ENCODE data around the gene MVP. TPM values are rescaled to one million over a fixed set of nuclear protein-coding genes. Genes with fewer than 3 reads are reported as not detected.
"Not testable (repeated sequence)": the region's sequence is repeated elsewhere in the genome, so short reads cannot be mapped to it uniquely, and the experiment has no call there.

Gene MVP
- total RNA-seq, 2 donors from 2014 or later, result 3.0 to 8.0 TPM

DNA sequence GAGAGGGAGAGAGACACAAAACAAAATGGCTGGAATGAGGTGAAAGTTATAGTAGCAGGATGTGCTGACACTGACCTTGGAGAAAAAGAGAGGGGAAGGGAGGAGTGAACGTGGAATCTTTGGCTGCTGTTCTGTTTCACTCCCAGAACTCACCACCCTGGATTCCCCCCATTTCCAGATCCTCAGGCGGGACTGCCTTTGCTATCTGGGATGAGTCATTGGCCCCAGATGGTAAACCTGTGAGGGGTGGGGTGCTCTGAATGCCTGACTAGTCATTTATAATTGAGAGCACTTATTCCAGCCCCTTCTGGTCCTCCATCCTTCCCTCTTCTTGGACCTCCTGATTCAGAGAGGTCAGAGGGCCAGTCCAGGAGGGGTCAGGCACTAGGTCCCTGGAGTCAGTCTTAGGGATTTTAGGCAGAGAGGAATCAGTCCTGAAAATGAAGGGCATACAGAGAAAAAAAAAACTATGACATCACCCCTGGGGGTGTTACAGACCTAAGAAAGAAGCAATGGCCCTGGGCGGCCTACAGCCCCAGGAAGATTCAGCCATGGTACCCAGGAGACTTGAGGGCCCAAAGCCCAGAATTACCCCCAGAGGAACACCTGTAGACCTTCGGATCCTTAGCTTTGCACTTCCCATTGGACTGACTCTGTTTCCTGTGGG, 44.4 kb upstream of the MVP start:
- TF ChIP-seq, protein P1, sequence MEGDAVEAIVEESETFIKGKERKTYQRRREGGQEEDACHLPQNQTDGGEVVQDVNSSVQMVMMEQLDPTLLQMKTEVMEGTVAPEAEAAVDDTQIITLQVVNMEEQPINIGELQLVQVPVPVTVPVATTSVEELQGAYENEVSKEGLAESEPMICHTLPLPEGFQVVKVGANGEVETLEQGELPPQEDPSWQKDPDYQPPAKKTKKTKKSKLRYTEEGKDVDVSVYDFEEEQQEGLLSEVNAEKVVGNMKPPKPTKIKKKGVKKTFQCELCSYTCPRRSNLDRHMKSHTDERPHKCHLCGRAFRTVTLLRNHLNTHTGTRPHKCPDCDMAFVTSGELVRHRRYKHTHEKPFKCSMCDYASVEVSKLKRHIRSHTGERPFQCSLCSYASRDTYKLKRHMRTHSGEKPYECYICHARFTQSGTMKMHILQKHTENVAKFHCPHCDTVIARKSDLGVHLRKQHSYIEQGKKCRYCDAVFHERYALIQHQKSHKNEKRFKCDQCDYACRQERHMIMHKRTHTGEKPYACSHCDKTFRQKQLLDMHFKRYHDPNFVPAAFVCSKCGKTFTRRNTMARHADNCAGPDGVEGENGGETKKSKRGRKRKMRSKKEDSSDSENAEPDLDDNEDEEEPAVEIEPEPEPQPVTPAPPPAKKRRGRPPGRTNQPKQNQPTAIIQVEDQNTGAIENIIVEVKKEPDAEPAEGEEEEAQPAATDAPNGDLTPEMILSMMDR (conservative IDR thresholded peaks at IDR 0.05), result no peak
- Histone ChIP-seq H3K27ac (ENCODE audit: low read depth, low read length) (no peak overlapping the region), H3K9ac (ENCODE audit: extremely low read depth, low read length, poor library complexity, severe bottlenecking) (no peak overlapping the region), H3K4me1 (ENCODE audit: control insufficient read depth, insufficient read depth, low read length) (no peaks in the 10 kb centered on the region), H3K4me3 (ENCODE audit: low read length) (no peak overlapping the region), H3K27me3 (ENCODE audit: control insufficient read depth, insufficient read depth, low read length, poor library complexity, severe bottlenecking) (no peaks in the 10 kb centered on the region), H3K36me3 (ENCODE audit: control insufficient read depth, insufficient read depth, low read length) (no peaks in the 10 kb centered on the region), H3K9me3 (ENCODE audit: control insufficient read depth, low read length) (no peaks in the 10 kb centered on the region)
- no peaks in the 10 kb centered on the region for H3K4me1 Mint-ChIP-seq
- H3K4me3 Mint-ChIP-seq, result no peak overlapping the region
- WGBS, 2 experiments (ENCODE audit: insufficient coverage in 1 of 2, insufficient read length in 1 of 2), result 74 to 100% methylated on average over 1 to 4 of the region's 4 CpGs
- H3K27me3 Mint-ChIP-seq (ENCODE audit: insufficient read depth), result peaks cover 30% of the 10 kb centered on the region
- no peaks in the 10 kb centered on the region for H3K36me3 Mint-ChIP-seq (ENCODE audit: low read depth)
- no peaks in the 10 kb centered on the region for H3K9me3 Mint-ChIP-seq
- no peak for DNase-seq
- H3K27ac Mint-ChIP-seq, result no peak overlapping the region

DNA sequence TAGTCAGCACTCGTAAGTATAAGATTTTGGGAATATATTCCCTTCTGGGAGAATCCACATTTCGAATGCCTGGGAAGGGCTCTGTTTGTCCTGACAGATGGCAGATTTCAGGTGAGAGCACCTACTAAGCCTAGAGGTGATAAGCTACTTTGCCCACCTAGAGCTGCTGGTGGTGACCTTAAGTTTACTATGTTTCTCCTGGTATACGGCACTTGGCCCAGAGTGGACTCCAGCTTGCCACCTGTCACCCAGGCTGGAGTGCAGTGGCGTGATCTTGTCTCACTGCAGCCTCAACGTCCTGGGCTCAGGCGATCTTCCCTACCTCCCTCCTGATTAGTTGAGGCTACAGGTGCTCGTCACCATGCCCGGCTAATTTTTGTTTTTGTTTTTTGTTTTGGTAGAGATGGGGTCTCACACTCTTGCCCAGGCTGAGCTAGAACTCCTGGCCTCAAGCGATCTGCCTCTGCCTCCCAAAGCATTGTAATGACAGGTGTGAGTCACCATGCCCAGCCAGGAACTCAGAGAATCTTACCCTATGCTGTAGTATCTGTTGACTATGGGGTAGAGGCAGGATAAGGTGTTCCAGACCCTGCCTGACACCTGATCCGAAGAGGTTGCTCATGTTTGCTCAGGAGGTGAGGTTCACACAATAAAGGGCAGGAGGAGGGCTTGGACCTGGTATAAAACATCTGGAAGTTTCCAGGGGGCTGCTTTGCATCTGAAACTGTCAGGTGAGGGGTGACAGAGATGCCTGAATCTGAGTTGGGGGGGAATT, 42.5 kb upstream of the MVP start, which contains the start of gene ZG16:
Gene ZG16, plus strand, starts transcription at position 681 of the 775 bp plus-strand sequence. CDS start 1,011 bp downstream, outside the sequence.
- H3K27me3 Mint-ChIP-seq (ENCODE audit: insufficient read depth), result peaks cover 39% of the 10 kb centered on the region
- H3K4me3 Mint-ChIP-seq, result no peak within 1 kb of the TSS
- no peaks in the 10 kb centered on the region for H3K36me3 ChIP-seq (ENCODE audit: control insufficient read depth, insufficient read depth, low read length)
- no peaks in the 10 kb centered on the region for H3K27me3 ChIP-seq (ENCODE audit: control insufficient read depth, insufficient read depth, low read length, poor library complexity, severe bottlenecking)
- no peak within 1 kb of the TSS for H3K27ac ChIP-seq (ENCODE audit: low read depth, low read length)
- DNase-seq, result no peak
- no peak within 1 kb of the TSS for H3K27ac Mint-ChIP-seq
- H3K4me1 ChIP-seq (ENCODE audit: control insufficient read depth, insufficient read depth, low read length), result no peaks in the 10 kb centered on the region
- H3K36me3 Mint-ChIP-seq (ENCODE audit: low read depth), result no peaks in the 10 kb centered on the region
- H3K9me3 ChIP-seq (ENCODE audit: control insufficient read depth, low read length), result no peaks in the 10 kb centered on the region
- no peak within 1 kb of the TSS for H3K9ac ChIP-seq (ENCODE audit: extremely low read depth, low read length, poor library complexity, severe bottlenecking)
- TF ChIP-seq, protein P1 (conservative IDR thresholded peaks at IDR 0.05), result no peak
- 73 to 99% methylated on average over 7 to 10 of the region's 10 CpGs for WGBS, 2 experiments (ENCODE audit: insufficient coverage in 1 of 2, insufficient read length in 1 of 2)
- H3K9me3 Mint-ChIP-seq, result no peaks in the 10 kb centered on the region
- no peak within 1 kb of the TSS for H3K4me3 ChIP-seq (ENCODE audit: low read length)
- no peaks in the 10 kb centered on the region for H3K4me1 Mint-ChIP-seq

DNA sequence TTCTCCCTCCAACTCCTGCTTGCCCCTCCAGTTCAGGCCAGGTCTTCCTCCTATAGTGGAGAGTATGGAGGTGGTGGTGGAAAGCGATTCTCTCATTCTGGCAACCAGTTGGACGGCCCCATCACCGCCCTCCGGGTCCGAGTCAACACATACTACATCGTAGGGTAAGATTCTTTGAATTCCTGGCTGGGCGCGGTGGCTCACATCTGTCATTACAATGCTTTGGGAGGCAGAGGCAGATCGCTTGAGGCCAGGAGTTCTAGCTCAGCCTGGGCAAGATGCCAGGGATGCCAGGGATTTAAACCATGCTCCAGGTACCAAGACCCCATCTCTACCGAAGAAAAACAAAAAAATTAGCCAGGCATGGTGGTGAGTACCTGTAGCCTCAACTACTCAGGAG, 40.8 kb upstream of the MVP start:
- DNase-seq, result peak; percentile 65
- Histone ChIP-seq H3K27me3 (ENCODE audit: control insufficient read depth, insufficient read depth, low read length, poor library complexity, severe bottlenecking) (no peaks in the 10 kb centered on the region), H3K4me1 (ENCODE audit: control insufficient read depth, insufficient read depth, low read length) (no peaks in the 10 kb centered on the region), H3K27ac (ENCODE audit: low read depth, low read length) (no peak overlapping the region), H3K4me3 (ENCODE audit: low read length) (no peak overlapping the region), H3K9ac (ENCODE audit: extremely low read depth, low read length, poor library complexity, severe bottlenecking) (no peak overlapping the region), H3K36me3 (ENCODE audit: control insufficient read depth, insufficient read depth, low read length) (no peaks in the 10 kb centered on the region), H3K9me3 (ENCODE audit: control insufficient read depth, low read length) (no peaks in the 10 kb centered on the region)
- Mint-ChIP-seq H3K27me3 (ENCODE audit: insufficient read depth) (peaks cover 47% of the 10 kb centered on the region), H3K4me1 (no peaks in the 10 kb centered on the region), H3K9me3 (no peaks in the 10 kb centered on the region), H3K36me3 (ENCODE audit: low read depth) (no peaks in the 10 kb centered on the region), H3K27ac (no peak overlapping the region), H3K4me3 (no peak overlapping the region)
- WGBS, 2 experiments (ENCODE audit: insufficient coverage in 1 of 2, insufficient read length in 1 of 2), result 69 to 78% methylated on average over 5 to 10 of the region's 10 CpGs
- TF ChIP-seq, protein P1 (conservative IDR thresholded peaks at IDR 0.05), result no peak

DNA sequence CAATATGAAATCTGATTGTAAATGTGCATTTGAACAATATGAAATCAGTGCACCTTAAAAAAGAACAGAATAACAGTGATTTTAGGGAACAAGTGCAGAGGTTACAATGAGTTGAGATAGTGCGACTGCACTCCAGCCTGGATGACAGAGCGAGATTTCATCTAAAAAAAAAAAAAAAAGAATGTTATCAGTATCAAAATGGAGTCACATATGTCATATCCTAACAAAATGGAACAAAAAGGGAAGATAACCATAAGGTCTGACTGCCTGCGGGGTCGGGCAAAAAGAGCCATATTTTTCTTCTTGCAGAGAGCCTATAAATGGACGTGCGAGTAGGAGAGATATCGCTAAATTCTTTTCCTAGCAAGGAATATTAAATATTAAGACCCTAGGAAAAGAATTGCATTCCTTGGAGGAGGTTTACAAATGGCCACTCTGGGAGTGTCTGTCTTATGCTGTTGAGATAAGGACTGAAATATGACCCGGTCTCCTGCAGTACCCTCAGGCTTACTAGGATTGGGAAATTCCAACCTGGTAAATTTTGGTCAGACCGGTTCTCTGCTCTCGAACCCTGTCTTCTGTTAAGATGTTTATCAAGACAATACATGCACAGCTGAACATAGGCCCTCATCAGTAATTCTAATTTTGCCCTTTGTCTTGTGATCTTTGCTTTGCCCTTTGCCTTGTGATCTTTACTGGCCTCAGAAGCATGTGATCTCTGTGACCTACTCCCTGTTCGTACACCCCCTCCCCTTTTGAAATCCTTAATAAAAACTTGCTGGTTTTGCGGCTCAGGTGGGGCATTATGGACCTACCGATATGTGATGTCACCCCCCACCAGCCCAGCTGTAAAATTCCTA, 36.9 kb upstream of the MVP start:
- not testable (repeated sequence) for H3K4me3 ChIP-seq (ENCODE audit: low read length); H3K4me1 ChIP-seq (ENCODE audit: control insufficient read depth, insufficient read depth, low read length); H3K36me3 Mint-ChIP-seq (ENCODE audit: low read depth); H3K9ac ChIP-seq (ENCODE audit: extremely low read depth, low read length, poor library complexity, severe bottlenecking); H3K4me3 Mint-ChIP-seq; H3K27me3 ChIP-seq (ENCODE audit: control insufficient read depth, insufficient read depth, low read length, poor library complexity, severe bottlenecking); H3K36me3 ChIP-seq (ENCODE audit: control insufficient read depth, insufficient read depth, low read length); H3K9me3 Mint-ChIP-seq; H3K27ac Mint-ChIP-seq; H3K27ac ChIP-seq (ENCODE audit: low read depth, low read length); H3K4me1 Mint-ChIP-seq; DNase-seq; H3K9me3 ChIP-seq (ENCODE audit: control insufficient read depth, low read length)
- WGBS, 2 experiments (ENCODE audit: insufficient coverage in 1 of 2, insufficient read length in 1 of 2), result 79 to 90% methylated on average over 7 to 13 of the region's 13 CpGs
- peaks cover 55% of the 10 kb centered on the region for H3K27me3 Mint-ChIP-seq (ENCODE audit: insufficient read depth)

Measured in endodermal cell (in vitro differentiated cells).